Mesenchymal stem cell (in vitro differentiated cells and primary cell): ENCODE measurements around the gene KCNK18.

Experiments used
- DNase-seq: peaks from one replicate; pipeline ENCODE4 v3.0.0-alpha.2; 2013
- H2AFZ ChIP-seq: one replicate; pipeline ENCODE4 v1.6.1; 2013; ENCODE audit warnings: low read depth, mild to moderate bottlenecking, control low read depth, inconsistent platforms, low read length, moderate library complexity
- H2AK5ac ChIP-seq: 2 replicates; pipeline ENCODE4 v1.6.1; 2013; ENCODE audit warnings: low read length, moderate library complexity, mild to moderate bottlenecking, inconsistent platforms; ENCODE audit not compliant: severe bottlenecking
- H2BK120ac ChIP-seq: one replicate; pipeline ENCODE4 v1.6.1; 2013; ENCODE audit warnings: low read depth, mild to moderate bottlenecking, inconsistent platforms, low read length, moderate library complexity
- H2BK12ac ChIP-seq, 2 experiments: one replicate each; pipeline ENCODE4 v1.6.1; 2013; ENCODE audit warnings: inconsistent platforms in 2 of 2, low read length in 2 of 2, mild to moderate bottlenecking in 2 of 2, moderate library complexity in 2 of 2, control low read depth in 1 of 2
- H2BK15ac ChIP-seq: one replicate; pipeline ENCODE4 v1.6.1; 2013; ENCODE audit warnings: mild to moderate bottlenecking, low read depth, inconsistent platforms; ENCODE audit not compliant: poor library complexity, severe bottlenecking
- H2BK5ac ChIP-seq: 2 replicates; pipeline ENCODE4 v1.6.1; 2013; ENCODE audit warnings: low read depth, mild to moderate bottlenecking, low read length, control low read depth, inconsistent platforms; ENCODE audit not compliant: poor library complexity, severe bottlenecking
- H3K14ac ChIP-seq, 2 experiments: one replicate each; pipeline ENCODE4 v1.6.1; 2013; ENCODE audit warnings: inconsistent platforms in 2 of 2, low read length in 2 of 2, control low read depth in 1 of 2, mild to moderate bottlenecking in 1 of 2, moderate library complexity in 1 of 2
- H3K18ac ChIP-seq, 2 experiments: one replicate each; pipeline ENCODE4 v1.6.1; 2013; ENCODE audit warnings: inconsistent platforms in 2 of 2, low read length in 2 of 2, control low read depth in 1 of 2, low read depth in 1 of 2, mild to moderate bottlenecking in 1 of 2
- H3K23ac ChIP-seq, 2 experiments: one replicate each; pipeline ENCODE4 v1.6.1; 2013; ENCODE audit warnings: inconsistent platforms in 2 of 2, low read length in 2 of 2, mild to moderate bottlenecking in 2 of 2, moderate library complexity in 2 of 2, control low read depth in 1 of 2
- H3K27ac ChIP-seq: 2 replicates; pipeline ENCODE4 v1.5.1; 2013; ENCODE audit warnings: mild to moderate bottlenecking, moderate library complexity, low read length, control low read depth, inconsistent platforms; ENCODE audit not compliant: poor library complexity, severe bottlenecking
- H3K27me3 ChIP-seq, 2 experiments: 2 replicates each; pipeline versions ENCODE4 v1.6.1 to v1.7.0; 2013; ENCODE audit warnings: low read length in 2 of 2, mild to moderate bottlenecking in 2 of 2, moderate library complexity in 2 of 2, control low read depth in 1 of 2, inconsistent platforms in 1 of 2; ENCODE audit not compliant: control insufficient read depth in 1 of 2, insufficient read depth in 1 of 2
- H3K36me3 ChIP-seq, 2 experiments: 2 replicates each; pipeline versions ENCODE4 v1.6.1 to v1.7.0; 2013; ENCODE audit warnings: low read length in 2 of 2, control low read depth in 1 of 2, inconsistent platforms in 1 of 2, low read depth in 1 of 2, mild to moderate bottlenecking in 1 of 2; ENCODE audit not compliant: insufficient read depth in 2 of 2, control insufficient read depth in 1 of 2
- H3K4ac ChIP-seq, 2 experiments: one replicate each; pipeline ENCODE4 v1.6.1; 2013; ENCODE audit warnings: inconsistent platforms in 2 of 2, low read length in 2 of 2, mild to moderate bottlenecking in 2 of 2, moderate library complexity in 2 of 2, control low read depth in 1 of 2, low read depth in 1 of 2
- H3K4me1 ChIP-seq: 2 replicates; pipeline ENCODE4 v1.6.1; 2013; ENCODE audit warnings: low read depth, low read length, control low read depth; ENCODE audit not compliant: control insufficient read depth, insufficient read depth
- H3K4me2 ChIP-seq: 2 replicates; pipeline ENCODE4 v1.6.1; 2013; ENCODE audit warnings: low read length, mild to moderate bottlenecking, inconsistent platforms; ENCODE audit not compliant: poor library complexity, severe bottlenecking
- H3K4me3 ChIP-seq, 2 experiments: 2 replicates each; pipeline versions ENCODE4 v1.5.1 to v1.7.0; 2013; ENCODE audit warnings: low read length in 2 of 2, mild to moderate bottlenecking in 2 of 2, control low read depth in 1 of 2, low read depth in 1 of 2; ENCODE audit not compliant: insufficient read depth in 1 of 2
- H3K79me1 ChIP-seq: replicated peaks from 2 replicates; pipeline ENCODE4 v1.6.1; 2013; ENCODE audit warnings: mild to moderate bottlenecking, control low read depth, low read length, inconsistent platforms; ENCODE audit not compliant: poor library complexity, severe bottlenecking
- H3K9ac ChIP-seq: 2 replicates; pipeline ENCODE4 v1.7.0; 2013; ENCODE audit warnings: mild to moderate bottlenecking, low read length, moderate library complexity
- H3K9me3 ChIP-seq: 2 replicates; pipeline ENCODE4 v1.7.0; 2013; ENCODE audit warnings: mild to moderate bottlenecking, low read length; ENCODE audit not compliant: control insufficient read depth
- H4K8ac ChIP-seq: one replicate; pipeline ENCODE4 v1.6.1; 2013; ENCODE audit warnings: inconsistent platforms, mild to moderate bottlenecking, low read length, moderate library complexity
- H4K91ac ChIP-seq: one replicate; pipeline ENCODE4 v1.6.1; 2013; ENCODE audit warnings: mild to moderate bottlenecking, low read length, inconsistent platforms
- WGBS: methylation state at CpG from one replicate; pipeline ENCODE4 v1.1.7; 2013; ENCODE audit warnings: mixed read lengths; 5-methylcytosine and 5-hydroxymethylcytosine counted together

Gene KCNK18

GRCh38 chr10:117204316-117204715, 7.0 kb downstream of the KCNK18 start:
- Histone ChIP-seq H2AK5ac (no peak overlapping the region), H2BK15ac (no peak overlapping the region), H2BK120ac (no peak overlapping the region), H3K9ac (no peak overlapping the region), H3K23ac (no peak overlapping the region), H4K8ac (no peak overlapping the region), H3K36me3 (no peaks in the 10 kb centered on the region), H3K14ac (no peak overlapping the region), H2BK12ac (no peak overlapping the region), H3K4ac (no peak overlapping the region), H3K9me3 (peaks cover 4% of the 10 kb centered on the region), H4K91ac (no peak overlapping the region), H3K4me3 (no peak overlapping the region), H3K4me2 (no peak overlapping the region), H2AFZ (no peak overlapping the region), H2BK5ac (no peak overlapping the region), H3K27ac (no peak overlapping the region), H3K27me3 (peaks cover 18 to 63% of the 10 kb centered on the region in 2 experiments), H3K79me1 (no peaks in the 10 kb centered on the region), H3K4me1 (no peaks in the 10 kb centered on the region), H3K18ac (no peak overlapping the region)
- WGBS: 46% methylated on average over 2 of the region's 2 CpGs
- DNase-seq: no peak

- no peak overlapping the region for H4K8ac ChIP-seq
- no peak for DNase-seq
- no peak overlapping the region for H2AFZ ChIP-seq
- no peak overlapping the region for H3K14ac ChIP-seq
- H3K18ac ChIP-seq: no peak overlapping the region
- no peak overlapping the region for H3K9ac ChIP-seq
- H3K4me1 ChIP-seq: peaks cover 8% of the 10 kb centered on the region
- H3K4me2 ChIP-seq: no peak overlapping the region
- no peak overlapping the region for H3K23ac ChIP-seq
- peaks cover 49 to 81% of the 10 kb centered on the region in 2 experiments for H3K27me3 ChIP-seq
- no peak overlapping the region for H2AK5ac ChIP-seq
- H3K4ac ChIP-seq: no peak overlapping the region
- no peak overlapping the region for H2BK12ac ChIP-seq
- no peak overlapping the region for H2BK120ac ChIP-seq
- no peak overlapping the region for H2BK5ac ChIP-seq
- H3K79me1 ChIP-seq: no peaks in the 10 kb centered on the region
- no peak overlapping the region for H3K4me3 ChIP-seq
- H2BK15ac ChIP-seq: no peak overlapping the region
- no CpG with 5 or more reads among the region's 1 CpG for WGBS
- peaks cover 32% of the 10 kb centered on the region for H3K9me3 ChIP-seq
- H3K36me3 ChIP-seq: no peaks in the 10 kb centered on the region
- H4K91ac ChIP-seq: no peak overlapping the region
- no peak overlapping the region for H3K27ac ChIP-seq
Observed at GRCh38 chr10:117212176-117212575, 14.9 kb downstream of the KCNK18 start.

DNA sequence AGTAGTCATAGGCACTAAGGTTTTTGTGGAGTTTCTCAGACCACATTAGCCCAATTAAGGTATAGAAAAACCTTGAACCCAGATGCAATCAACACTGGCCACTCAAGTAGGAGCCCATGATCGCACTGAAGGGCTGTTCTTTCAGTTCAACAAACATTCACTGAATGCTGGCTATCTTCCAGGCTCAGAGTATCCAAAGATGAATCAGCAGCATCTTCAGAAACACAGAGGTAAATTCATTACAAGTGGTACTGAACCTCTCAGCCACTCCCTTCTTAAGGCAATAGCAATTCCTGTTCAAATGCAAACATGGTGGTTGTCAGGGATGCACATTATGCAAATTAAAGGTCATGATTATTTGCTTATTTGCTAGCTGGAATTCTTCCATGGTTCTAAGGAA, 17.1 kb downstream of the KCNK18 start:
- Histone ChIP-seq H3K9ac (no peak overlapping the region), H3K14ac (no peak overlapping the region), H3K23ac (no peak overlapping the region), H3K27me3 (peaks cover 53 to 79% of the 10 kb centered on the region in 2 experiments), H2BK12ac (no peak overlapping the region), H3K9me3 (peaks cover 32% of the 10 kb centered on the region), H3K27ac (no peak overlapping the region), H3K4ac (no peak overlapping the region), H2BK5ac (no peak overlapping the region), H2AK5ac (no peak overlapping the region), H2BK15ac (no peak overlapping the region), H3K79me1 (no peaks in the 10 kb centered on the region), H3K4me2 (no peak overlapping the region), H4K8ac (no peak overlapping the region), H3K36me3 (no peaks in the 10 kb centered on the region), H4K91ac (no peak overlapping the region), H3K4me3 (no peak overlapping the region), H2AFZ (no peak overlapping the region), H2BK120ac (no peak overlapping the region), H3K18ac (no peak overlapping the region), H3K4me1 (peaks cover 13% of the 10 kb centered on the region)
- WGBS: 67% methylated on average over 1 of the region's 1 CpG
- DNase-seq: no peak

DNA sequence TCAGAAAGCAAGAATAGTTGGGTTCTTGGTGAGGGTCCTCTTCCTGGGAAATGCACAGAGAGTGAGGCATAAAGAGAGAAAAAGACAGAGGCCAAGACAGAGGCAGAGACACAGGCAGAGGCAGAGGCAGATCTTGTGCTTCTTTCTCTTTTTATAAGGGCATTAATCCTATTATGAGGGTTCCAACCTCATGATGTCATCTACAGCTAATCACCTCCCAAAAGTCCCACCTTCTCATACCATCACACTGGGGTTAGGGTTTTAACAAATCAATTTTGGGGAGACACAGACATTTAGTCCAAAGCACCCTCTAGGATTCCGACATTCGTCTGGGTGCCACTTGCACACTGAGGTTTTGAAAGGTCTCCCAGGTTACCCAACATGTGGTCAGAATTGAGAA, 17.8 kb downstream of the KCNK18 start:
- H4K91ac ChIP-seq: no peak overlapping the region
- no peak overlapping the region for H3K9ac ChIP-seq
- H2BK15ac ChIP-seq: no peak overlapping the region
- DNase-seq: no peak
- H3K27me3 ChIP-seq: peaks cover 53 to 76% of the 10 kb centered on the region in 2 experiments
- no peaks in the 10 kb centered on the region for H3K79me1 ChIP-seq
- peaks cover 13% of the 10 kb centered on the region for H3K4me1 ChIP-seq
- H3K9me3 ChIP-seq: peaks cover 27% of the 10 kb centered on the region
- H3K14ac ChIP-seq: no peak overlapping the region
- H3K4me3 ChIP-seq: no peak overlapping the region
- 83% methylated on average over 2 of the region's 2 CpGs for WGBS
- no peaks in the 10 kb centered on the region for H3K36me3 ChIP-seq
- H3K4ac ChIP-seq: no peak overlapping the region
- no peak overlapping the region for H3K4me2 ChIP-seq
- no peak overlapping the region for H3K27ac ChIP-seq
- no peak overlapping the region for H2AK5ac ChIP-seq
- no peak overlapping the region for H3K18ac ChIP-seq
- H3K23ac ChIP-seq: no peak overlapping the region
- no peak overlapping the region for H2BK120ac ChIP-seq
- H2BK12ac ChIP-seq: no peak overlapping the region
- H4K8ac ChIP-seq: no peak overlapping the region
- H2AFZ ChIP-seq: no peak overlapping the region
- no peak overlapping the region for H2BK5ac ChIP-seq
